Neural cell (in vitro differentiated cells): ENCODE results near the gene CBLB. TPM values are rescaled to one million over a fixed set of nuclear protein-coding genes. Genes with fewer than 3 reads are reported as not detected.

ENCODE experiments used
- H2AFZ ChIP-seq: fragments of 200-600, 300-800 bp; sonication (generic), shearing (Covaris generic); 2 replicates; pipeline ENCODE4 v1.6.0; 2014; ENCODE audit warnings: low read depth, mild to moderate bottlenecking, antibody characterized with exemption, low read length, moderate library complexity
- H3F3A ChIP-seq: fragments of 200-600 bp; shearing (Covaris generic); 2 replicates; pipeline ENCODE4 v1.6.1; 2016; ENCODE audit warnings: mild to moderate bottlenecking, moderate library complexity, mixed read lengths, antibody characterized with exemption, low read length; ENCODE audit not compliant: insufficient read depth, poor library complexity, severe bottlenecking
- H3K27ac ChIP-seq: fragments of 200-600, 300-800 bp; sonication (generic), shearing (Covaris generic); 2 replicates; pipeline ENCODE4 v1.5.1; 2014; ENCODE audit warnings: mild to moderate bottlenecking, low read length, moderate library complexity
- H3K27me3 ChIP-seq: fragments of 300-800, 200-600 bp; sonication (generic), shearing (Covaris generic); 2 replicates; pipeline ENCODE4 v1.6.0; 2014; ENCODE audit warnings: mild to moderate bottlenecking, low read depth, low read length, moderate library complexity; ENCODE audit not compliant: insufficient read depth
- H3K36me3 ChIP-seq: fragments of 300-800, 200-600 bp; sonication (generic), shearing (Covaris generic); 2 replicates; pipeline ENCODE4 v1.5.1; 2014; ENCODE audit warnings: mild to moderate bottlenecking, antibody characterized with exemption, low read length, moderate library complexity; ENCODE audit not compliant: insufficient read depth
- H3K4me2 ChIP-seq: fragments of 300-800, 200-600 bp; sonication (generic), shearing (Covaris generic); 2 replicates; pipeline ENCODE4 v1.6.0; 2014; ENCODE audit warnings: mild to moderate bottlenecking, low read length
- H3K4me3 ChIP-seq: fragments of 300-800, 200-600 bp; sonication (generic), shearing (Covaris generic); 2 replicates; pipeline ENCODE4 v1.5.1; 2014; ENCODE audit warnings: mild to moderate bottlenecking, low read length, moderate library complexity
- H3K79me2 ChIP-seq: fragments of 200-600 bp; shearing (Covaris generic); replicated peaks from 2 replicates; pipeline ENCODE4 v1.6.0; 2014; ENCODE audit warnings: mild to moderate bottlenecking, low read length, moderate library complexity; ENCODE audit not compliant: insufficient read depth
- H3K9ac ChIP-seq: fragments of 300-800, 200-600 bp; sonication (generic), shearing (Covaris generic); 2 replicates; pipeline ENCODE4 v1.6.1; 2016; ENCODE audit warnings: mild to moderate bottlenecking, low read length, mixed read lengths
- H3K9me2 ChIP-seq: fragments of 200-600 bp; shearing (Covaris generic); 2 replicates; pipeline ENCODE4 v1.6.1; 2016; ENCODE audit warnings: mild to moderate bottlenecking, low read length, mixed read lengths; ENCODE audit not compliant: insufficient read depth
- H3K9me3 ChIP-seq: fragments of 200-600, 300-800 bp; sonication (generic), shearing (Covaris generic); 2 replicates; pipeline ENCODE4 v1.6.1; 2016; ENCODE audit warnings: mild to moderate bottlenecking, mixed run types, low read length, moderate library complexity, mixed read lengths
- H4K20me1 ChIP-seq: fragments of 200-600 bp; shearing (Covaris generic); 2 replicates; pipeline ENCODE4 v1.6.1; 2016; ENCODE audit warnings: mild to moderate bottlenecking, mixed run types; ENCODE audit not compliant: insufficient read depth
- CTCF ChIP-seq: fragments of 450-650 bp; IDR thresholded peaks from 2 replicates; pipeline ENCODE4 v1.5.1; 2014; ENCODE audit warnings: antibody characterized with exemption, mild to moderate bottlenecking, moderate library complexity; ENCODE audit not compliant: poor library complexity, severe bottlenecking
- EP300 ChIP-seq: fragments of 450-650 bp; conservative IDR thresholded peaks from 2 replicates; pipeline ENCODE4 v1.6.1; 2014; ENCODE audit warnings: antibody characterized with exemption, mild to moderate bottlenecking, moderate library complexity; ENCODE audit not compliant: poor library complexity, severe bottlenecking
- EZH2 ChIP-seq: fragments of 200-600, 300-800 bp; shearing (Covaris generic), sonication (generic); IDR thresholded peaks from 2 replicates; pipeline ENCODE4 v1.6.1; 2014; ENCODE audit warnings: antibody characterized with exemption, low read length, borderline replicate concordance, mild to moderate bottlenecking; ENCODE audit not compliant: insufficient read depth, poor library complexity, severe bottlenecking
- MXI1 ChIP-seq: fragments of 450-650 bp; conservative IDR thresholded peaks from 2 replicates; pipeline ENCODE4 v1.6.1; 2014; ENCODE audit warnings: antibody characterized with exemption, mild to moderate bottlenecking; ENCODE audit not compliant: poor library complexity, severe bottlenecking
- POLR2AphosphoS5 ChIP-seq: IDR thresholded peaks from 2 replicates; pipeline ENCODE4 v1.6.1; 2012
- RAD21 ChIP-seq: fragments of 450-650 bp; conservative IDR thresholded peaks from 2 replicates; pipeline ENCODE4 v1.6.1; 2014; ENCODE audit warnings: antibody characterized with exemption, mild to moderate bottlenecking, moderate library complexity
- REST ChIP-seq: IDR thresholded peaks from 2 replicates; pipeline ENCODE4 v1.6.1; 2012; ENCODE audit warnings: borderline replicate concordance
- SMC3 ChIP-seq: fragments of 450-650 bp; conservative IDR thresholded peaks from 2 replicates; pipeline ENCODE4 v1.6.1; 2014; ENCODE audit warnings: antibody characterized with exemption, mild to moderate bottlenecking, moderate library complexity; ENCODE audit not compliant: poor library complexity
- TAF1 ChIP-seq: IDR thresholded peaks from 2 replicates; pipeline ENCODE4 v1.6.1; 2012; ENCODE audit warnings: low read depth
- polyA plus RNA-seq: library from polyadenylated mRNA; depleted of rRNA; stranded (reverse); fragments of >200 nt; gene quantifications from 2 replicates; pipeline ENCODE4 v1.2.3, GENCODE V29; 2014

The CBLB gene
- polyA plus RNA-seq, 1 donor from 2014 or later: 36.4 TPM

- Histone ChIP-seq H3K27ac (no peak overlapping the region), H4K20me1 (no peaks in the 10 kb centered on the region), H3F3A (no peaks in the 10 kb centered on the region), H2AFZ (no peak overlapping the region), H3K4me2 (no peak overlapping the region), H3K4me3 (no peak overlapping the region), H3K36me3 (no peaks in the 10 kb centered on the region), H3K27me3 (no peaks in the 10 kb centered on the region), H3K79me2 (no peaks in the 10 kb centered on the region), H3K9me2 (no peaks in the 10 kb centered on the region), H3K9me3 (no peaks in the 10 kb centered on the region), H3K9ac (no peak overlapping the region)
- TF ChIP-seq SMC3: no peak
- TF ChIP-seq MXI1: no peak
- no peak for TF ChIP-seq CTCF
- TF ChIP-seq POLR2AphosphoS5: no peak
- TF ChIP-seq RAD21: no peak
- TF ChIP-seq TAF1: no peak
- TF ChIP-seq REST: no peak
- no peak for TF ChIP-seq EZH2
- TF ChIP-seq EP300: no peak
Measured at GRCh38 chr3:105899516-105899915, 30.7 kb upstream of the CBLB start.

GRCh38 chr3:105891101-105891500 lies 22.3 kb upstream of the CBLB start:
- Histone ChIP-seq H3K27me3 (no peaks in the 10 kb centered on the region), H2AFZ (no peak overlapping the region), H3K4me2 (no peak overlapping the region), H3F3A (no peaks in the 10 kb centered on the region), H3K9me2 (no peaks in the 10 kb centered on the region), H3K36me3 (no peaks in the 10 kb centered on the region), H4K20me1 (no peaks in the 10 kb centered on the region), H3K27ac (no peak overlapping the region), H3K9ac (no peak overlapping the region), H3K79me2 (no peaks in the 10 kb centered on the region), H3K9me3 (no peaks in the 10 kb centered on the region), H3K4me3 (no peak overlapping the region)
- no peak for TF ChIP-seq SMC3
- TF ChIP-seq REST: no peak
- TF ChIP-seq EP300: no peak
- no peak for TF ChIP-seq TAF1
- TF ChIP-seq MXI1: no peak
- TF ChIP-seq POLR2AphosphoS5: no peak
- no peak for TF ChIP-seq CTCF
- TF ChIP-seq RAD21: no peak
- TF ChIP-seq EZH2: no peak
